Neutrophil (primary cell): ENCODE results near the gene TENT5C.

ENCODE experiments used
- H3K27ac ChIP-seq: fragments of 200-600 bp; sonication (generic); 2 replicates; pipeline ENCODE4 v1.5.1; 2016; ENCODE audit warnings: mild to moderate bottlenecking, moderate library complexity
- H3K27me3 ChIP-seq: fragments of 200-600 bp; sonication (generic); 2 replicates; pipeline ENCODE4 v1.6.0; 2016; ENCODE audit warnings: mild to moderate bottlenecking
- H3K36me3 ChIP-seq: fragments of 200-600 bp; sonication (generic); 2 replicates; pipeline ENCODE4 v1.5.1; 2017
- H3K4me1 ChIP-seq, 2 experiments: fragments of 200-600 bp in 1 of 2; sonication (generic) in 1 of 2; 1 replicate in 1 of 2; 2 replicates in 1 of 2; pipeline versions ENCODE4 v1.5.1 to v1.6.1; 2013 to 2016; ENCODE audit warnings: low read depth in 1 of 2, low read length in 1 of 2, mild to moderate bottlenecking in 1 of 2, moderate library complexity in 1 of 2; ENCODE audit not compliant: control insufficient read depth in 1 of 2, insufficient read depth in 1 of 2
- H3K4me3 ChIP-seq, 2 experiments: fragments of 200-600 bp in 1 of 2; sonication (generic) in 1 of 2; 1 replicate in 1 of 2; 2 replicates in 1 of 2; pipeline ENCODE4 v1.5.1; 2013 to 2016; ENCODE audit warnings: low read depth in 1 of 2, low read length in 1 of 2, mild to moderate bottlenecking in 1 of 2, moderate library complexity in 1 of 2
- H3K9me3 ChIP-seq: fragments of 200-600 bp; sonication (generic); 2 replicates; pipeline ENCODE4 v1.5.1; 2016
- TF ChIP-seq, protein P1 (sequence below): fragments of 200-600 bp; sonication (generic); IDR thresholded peaks from 2 replicates; pipeline ENCODE4 v1.5.1; 2016; ENCODE audit warnings: antibody characterized with exemption

The TENT5C gene

DNA sequence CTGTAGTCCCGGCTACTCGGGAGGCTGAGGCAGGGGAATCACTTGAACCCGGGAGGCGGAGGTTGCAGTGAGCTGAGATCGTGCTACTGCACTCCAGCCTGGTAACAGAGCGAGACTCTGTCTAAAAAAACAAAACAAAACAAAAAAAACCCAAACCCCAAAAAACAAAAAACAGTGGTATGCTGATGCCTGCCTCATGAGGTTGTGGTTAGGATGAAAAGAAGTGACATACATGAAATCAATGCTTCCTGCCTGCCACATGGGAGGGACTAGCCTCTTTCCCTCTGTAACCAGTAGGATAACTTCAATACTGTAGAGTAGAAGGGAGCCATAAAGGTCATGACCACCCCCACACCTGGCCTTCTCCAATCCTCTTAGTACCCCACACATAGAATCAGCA lies 55.2 kb downstream of the TENT5C start:
- Histone ChIP-seq H3K36me3 (no peaks in the 10 kb centered on the region), H3K4me1 (no peaks in the 10 kb centered on the region), H3K4me3 (no peak overlapping the region), H3K27me3 (no peaks in the 10 kb centered on the region), H3K9me3 (no peaks in the 10 kb centered on the region), H3K27ac (no peak overlapping the region)
- TF ChIP-seq, protein P1, sequence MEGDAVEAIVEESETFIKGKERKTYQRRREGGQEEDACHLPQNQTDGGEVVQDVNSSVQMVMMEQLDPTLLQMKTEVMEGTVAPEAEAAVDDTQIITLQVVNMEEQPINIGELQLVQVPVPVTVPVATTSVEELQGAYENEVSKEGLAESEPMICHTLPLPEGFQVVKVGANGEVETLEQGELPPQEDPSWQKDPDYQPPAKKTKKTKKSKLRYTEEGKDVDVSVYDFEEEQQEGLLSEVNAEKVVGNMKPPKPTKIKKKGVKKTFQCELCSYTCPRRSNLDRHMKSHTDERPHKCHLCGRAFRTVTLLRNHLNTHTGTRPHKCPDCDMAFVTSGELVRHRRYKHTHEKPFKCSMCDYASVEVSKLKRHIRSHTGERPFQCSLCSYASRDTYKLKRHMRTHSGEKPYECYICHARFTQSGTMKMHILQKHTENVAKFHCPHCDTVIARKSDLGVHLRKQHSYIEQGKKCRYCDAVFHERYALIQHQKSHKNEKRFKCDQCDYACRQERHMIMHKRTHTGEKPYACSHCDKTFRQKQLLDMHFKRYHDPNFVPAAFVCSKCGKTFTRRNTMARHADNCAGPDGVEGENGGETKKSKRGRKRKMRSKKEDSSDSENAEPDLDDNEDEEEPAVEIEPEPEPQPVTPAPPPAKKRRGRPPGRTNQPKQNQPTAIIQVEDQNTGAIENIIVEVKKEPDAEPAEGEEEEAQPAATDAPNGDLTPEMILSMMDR: no peak

DNA sequence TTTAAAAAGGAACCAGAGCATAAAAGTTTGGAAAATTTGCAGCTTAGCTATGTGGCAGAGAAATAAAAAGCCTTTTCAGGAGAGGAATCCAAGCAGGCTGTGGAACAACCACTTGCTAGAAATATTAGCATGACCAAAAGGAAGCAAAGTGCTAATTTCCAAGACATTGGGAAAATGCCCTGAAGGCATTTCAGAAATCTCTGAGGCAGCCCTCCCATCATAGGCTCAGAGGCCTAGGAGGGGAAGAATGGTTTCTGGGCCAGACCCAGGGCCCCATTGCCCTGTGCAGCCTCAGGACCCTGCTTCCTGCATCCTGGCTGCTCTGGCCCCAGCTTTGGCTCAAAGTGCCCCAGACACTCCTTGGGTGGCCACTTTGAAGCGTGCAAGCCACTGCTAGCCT lies 56.8 kb downstream of the TENT5C start:
- Histone ChIP-seq H3K4me3 (no peak overlapping the region), H3K4me1 (no peaks in the 10 kb centered on the region), H3K27me3 (no peaks in the 10 kb centered on the region), H3K9me3 (no peaks in the 10 kb centered on the region), H3K27ac (no peak overlapping the region), H3K36me3 (no peaks in the 10 kb centered on the region)
- TF ChIP-seq, protein P1: no peak

DNA sequence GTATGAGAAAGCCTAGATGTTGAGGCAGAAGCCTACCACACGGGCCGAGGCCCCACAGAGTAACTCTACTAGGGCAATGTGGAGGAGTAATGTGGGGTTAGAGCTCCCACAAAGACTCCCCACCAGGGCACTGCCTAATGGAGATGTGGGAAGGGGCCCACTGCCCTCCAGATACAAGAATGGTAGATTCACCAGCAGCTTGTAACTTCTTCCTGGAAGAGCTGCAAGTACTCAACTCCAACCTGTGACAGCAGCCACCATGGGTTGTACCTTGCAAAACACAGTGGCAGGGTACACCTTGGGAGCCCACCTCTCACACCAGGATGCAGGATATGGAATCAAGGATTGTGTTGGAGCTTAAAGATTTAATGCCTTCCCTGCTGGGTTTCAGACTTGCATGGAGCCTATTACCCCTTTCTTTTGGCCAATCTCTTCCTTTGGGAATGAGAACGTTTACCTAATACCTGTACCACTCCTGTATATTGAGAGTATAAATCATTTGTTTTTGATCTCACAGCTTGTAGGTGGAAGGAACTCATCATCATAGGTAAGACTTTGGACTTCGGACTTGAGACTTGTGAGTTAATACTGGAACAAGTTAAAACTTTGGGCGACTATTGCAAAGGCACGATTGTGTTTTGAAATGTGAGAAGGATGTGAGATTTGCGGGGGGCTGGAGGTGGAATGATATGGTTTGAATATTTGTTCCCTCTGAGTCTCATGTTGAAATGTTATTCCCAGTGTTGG lies 57.5 kb downstream of the TENT5C start:
- H3K36me3 ChIP-seq: no peaks in the 10 kb centered on the region
- H3K27me3 ChIP-seq: no peaks in the 10 kb centered on the region
- H3K4me3 ChIP-seq: no peak overlapping the region
- H3K27ac ChIP-seq: no peak overlapping the region
- TF ChIP-seq, protein P1: no peak
- no peaks in the 10 kb centered on the region for H3K9me3 ChIP-seq
- H3K4me1 ChIP-seq: no peaks in the 10 kb centered on the region

DNA sequence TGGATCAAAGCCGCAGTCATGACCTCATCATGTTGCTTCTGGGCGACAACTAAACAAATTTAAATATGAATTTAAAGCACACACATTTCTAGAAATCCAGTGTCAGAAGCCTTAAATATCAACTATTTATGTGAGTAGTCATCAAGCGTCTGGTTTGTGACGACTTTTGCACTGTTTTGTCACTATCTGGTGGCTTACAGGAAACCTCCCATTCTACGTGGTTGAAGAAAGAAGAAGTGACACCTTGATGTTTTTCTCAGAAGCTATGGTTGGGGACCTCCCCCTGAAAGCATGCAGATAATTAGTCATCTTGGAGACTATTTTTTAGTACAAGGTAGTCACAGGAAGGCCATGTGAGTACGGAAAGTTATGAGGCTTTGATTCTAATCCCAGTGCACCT lies 58.5 kb downstream of the TENT5C start:
- H3K27ac ChIP-seq: no peak overlapping the region
- no peaks in the 10 kb centered on the region for H3K9me3 ChIP-seq
- H3K36me3 ChIP-seq: no peaks in the 10 kb centered on the region
- TF ChIP-seq, protein P1: no peak
- no peaks in the 10 kb centered on the region for H3K27me3 ChIP-seq
- H3K4me1 ChIP-seq: no peaks in the 10 kb centered on the region
- no peak overlapping the region for H3K4me3 ChIP-seq

DNA sequence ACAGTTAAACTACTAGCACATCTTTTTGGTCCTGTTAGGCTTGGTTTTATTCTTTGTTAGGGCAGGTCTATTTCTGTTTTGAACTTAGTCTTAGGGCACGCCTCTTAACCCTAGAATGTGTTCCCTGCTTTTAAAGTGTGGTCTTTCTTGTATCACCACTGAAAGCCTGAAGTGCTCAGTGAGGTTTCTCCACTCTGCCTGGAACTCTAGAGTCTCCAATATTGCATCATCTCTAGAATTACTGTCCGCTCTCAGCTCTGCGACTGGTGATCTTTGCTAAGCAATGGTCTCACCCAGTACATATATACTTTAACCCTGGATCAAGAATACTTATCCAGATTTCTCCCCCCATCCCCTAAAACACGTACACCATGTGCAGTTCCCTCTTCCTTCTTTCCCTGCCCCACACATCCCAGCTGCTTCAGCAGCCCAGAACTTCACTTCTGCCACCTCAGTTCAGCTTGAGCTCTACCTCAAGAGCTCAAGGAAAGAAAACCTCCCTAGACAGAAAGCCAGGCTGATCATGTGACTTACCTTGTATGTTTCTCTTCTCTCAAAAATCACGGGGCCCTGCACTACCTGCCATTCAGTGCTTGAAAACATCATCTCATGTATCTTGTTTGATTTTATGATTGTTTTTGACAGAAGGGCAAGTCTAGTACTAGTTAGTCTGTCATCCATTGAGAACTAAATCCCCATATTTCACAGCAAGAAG lies 59.9 kb downstream of the TENT5C start:
- TF ChIP-seq, protein P1: no peak
- no peak overlapping the region for H3K4me3 ChIP-seq
- no peaks in the 10 kb centered on the region for H3K4me1 ChIP-seq
- H3K27ac ChIP-seq: no peak overlapping the region
- no peaks in the 10 kb centered on the region for H3K36me3 ChIP-seq
- H3K27me3 ChIP-seq: no peaks in the 10 kb centered on the region
- no peaks in the 10 kb centered on the region for H3K9me3 ChIP-seq
